BJ (cell line): ENCODE measurements around the gene PCDHGA11. TPM values are rescaled to one million over a fixed set of nuclear protein-coding genes. Genes with fewer than 3 reads are reported as not detected.
"Not testable (repeated sequence)": the region's sequence is repeated elsewhere in the genome, so short reads cannot be mapped to it uniquely, and the experiment has no call there.

Experiments used
- CTCF ChIA-PET: fragments of 350-600 bp; formaldehyde crosslinking; extraction: SDS; loops from one replicate; lab custom pipeline; 2021; ENCODE audit warnings: antibody characterized with exemption, inconsistent platforms; lab: Yijun Ruan, JAX
- POLR2A ChIA-PET: fragments of 300-600 bp; sonication (Branson Sonifier 250); formaldehyde crosslinking; extraction: SDS; loops from one replicate; lab custom pipeline; 2021; ENCODE audit warnings: antibody characterized with exemption; lab: Charles Lee
- DNase-seq: peaks from one replicate; pipeline ENCODE4 v3.0.0-alpha.2; 2011; ENCODE audit warnings: low read depth
- H3K27me3 ChIP-seq: 2 replicates; pipeline ENCODE4 v1.6.0; 2011; ENCODE audit warnings: low read length; ENCODE audit not compliant: control insufficient read depth, insufficient read depth
- H3K36me3 ChIP-seq: 2 replicates; pipeline ENCODE4 v1.5.1; 2011; ENCODE audit warnings: low read length; ENCODE audit not compliant: control insufficient read depth, insufficient read depth
- H3K4me3 ChIP-seq: 2 replicates; pipeline ENCODE4 v1.5.1; 2011; ENCODE audit warnings: low read depth, mild to moderate bottlenecking, control low read depth, low read length
- CTCF ChIP-seq: IDR thresholded peaks from 2 replicates; pipeline ENCODE4 v1.5.1; 2011; ENCODE audit warnings: low read depth, mild to moderate bottlenecking, control low read depth, inconsistent platforms, low read length, moderate library complexity; ENCODE audit not compliant: insufficient read depth
- polyA plus RNA-seq: library from polyadenylated mRNA; depleted of rRNA; stranded (reverse); fragments of >200 nt; gene quantifications from 2 replicates; pipeline ENCODE4 v1.2.3, GENCODE V29; 2011

The PCDHGA11 gene
- polyA plus RNA-seq, 1 experiment, result 7.4 TPM

- Histone ChIP-seq H3K36me3 (peaks cover 2% of the 10 kb centered on the region; the same call in 1 of the 2 replicates), H3K27me3 (no peaks in the 10 kb centered on the region), H3K4me3 (no peak overlapping the region)
- POLR2A ChIA-PET, result no interaction called here
- CTCF ChIA-PET, result interaction anchor here (1.0 to 4.1 kb wide), 5 partner anchors 11 to 175 kb away, joined by 3 to 16 read pairs (median 4); partner anchors contain the start of genes PCDHGA10, PCDHGA11 and PCDHGB3
- no peak for TF ChIP-seq CTCF
- no peak for DNase-seq
Observed at GRCh38 chr5:141388661-141389060, 32.2 kb upstream of the PCDHGA11 start.

GRCh38 chr5:141389153-141390042, 31.5 kb upstream of the PCDHGA11 start:
- H3K36me3 ChIP-seq, result peaks cover 2% of the 10 kb centered on the region; the same call in 1 of the 2 replicates
- no peak overlapping the region for H3K4me3 ChIP-seq
- POLR2A ChIA-PET, result no interaction called here
- DNase-seq, result no peak
- no peaks in the 10 kb centered on the region for H3K27me3 ChIP-seq
- no peak for TF ChIP-seq CTCF
- CTCF ChIA-PET, result interaction anchor here (1.0 to 4.7 kb wide), 9 partner anchors 12 to 175 kb away, joined by 3 to 19 read pairs (median 6); partner anchors contain the start of genes PCDHGA10, PCDHGA12, PCDHGA6 and PCDHGB3

GRCh38 chr5:141392429-141393198, 28.2 kb upstream of the PCDHGA11 start, which contains the start of gene PCDHGA8:
Gene PCDHGA8, plus strand, starts transcription at chr5:141392633. Its CDS starts 181 bp downstream, at chr5:141392814.
- H3K4me3 ChIP-seq, result peak within 1 kb of the TSS; percentile 14; the same call in 1 of the 2 replicates
- CTCF ChIA-PET, result interaction anchor here (0.6 to 4.7 kb wide), 10 partner anchors 20 to 171 kb away, joined by 3 to 19 read pairs (median 4); partner anchors contain the start of genes PCDHGA1, PCDHGA10, PCDHGA11 and PCDHGA4
- POLR2A ChIA-PET, result interaction anchor here (0.9 kb wide), 1 partner anchor 168 kb away, joined by 3 read pairs; no protein-coding TSS in a partner anchor
- no peaks in the 10 kb centered on the region for H3K27me3 ChIP-seq
- H3K36me3 ChIP-seq, result 0 out of 2 replicates have a peak, but pooled peaks cover 2% of the 10 kb centered on the region
- TF ChIP-seq CTCF, result 0 out of 2 replicates have a peak, but pooled peaks have one; percentile 18
- no peak for DNase-seq

GRCh38 chr5:141393267-141393666, 27.6 kb upstream of the PCDHGA11 start:
- POLR2A ChIA-PET, result interaction anchor here (0.9 kb wide), 1 partner anchor 168 kb away, joined by 3 read pairs; no protein-coding TSS in a partner anchor
- DNase-seq, result no peak
- Histone ChIP-seq H3K4me3 (no peak overlapping the region), H3K27me3 (no peaks in the 10 kb centered on the region), H3K36me3 (0 out of 2 replicates have a peak, but pooled peaks cover 2% of the 10 kb centered on the region)
- CTCF ChIA-PET, result interaction anchor here (0.6 to 4.7 kb wide), 7 partner anchors 20 to 171 kb away, joined by 3 to 19 read pairs (median 4); partner anchors contain the start of genes PCDHGA1, PCDHGA10, PCDHGA11 and PCDHGA4
- no peak for TF ChIP-seq CTCF

- POLR2A ChIA-PET, H3K4me3 ChIP-seq: not testable (repeated sequence)
- CTCF ChIA-PET, result interaction anchor here (0.6 to 4.7 kb wide), 7 partner anchors 18 to 170 kb away, joined by 3 to 28 read pairs (median 5); partner anchors contain the start of genes PCDHGA10 and PCDHGB3
Observed at GRCh38 chr5:141394401-141395187, 26.3 kb upstream of the PCDHGA11 start.

More at GRCh38 chr5:141394401-141395187, 26.3 kb upstream of the PCDHGA11 start:
- H3K27me3 ChIP-seq, DNase-seq, H3K36me3 ChIP-seq: not testable (repeated sequence)
